HG02938 (cell line): ENCODE measurements around the gene SKOR1.

Source experiments
- ATAC-seq: cut with Tn5 transposase; IDR thresholded peaks from one replicate; pipeline ENCODE4 v1.9.1; 2021; ENCODE audit warnings: mild to moderate bottlenecking, moderate library complexity; ENCODE audit not compliant: unreplicated experiment

Gene SKOR1

DNA sequence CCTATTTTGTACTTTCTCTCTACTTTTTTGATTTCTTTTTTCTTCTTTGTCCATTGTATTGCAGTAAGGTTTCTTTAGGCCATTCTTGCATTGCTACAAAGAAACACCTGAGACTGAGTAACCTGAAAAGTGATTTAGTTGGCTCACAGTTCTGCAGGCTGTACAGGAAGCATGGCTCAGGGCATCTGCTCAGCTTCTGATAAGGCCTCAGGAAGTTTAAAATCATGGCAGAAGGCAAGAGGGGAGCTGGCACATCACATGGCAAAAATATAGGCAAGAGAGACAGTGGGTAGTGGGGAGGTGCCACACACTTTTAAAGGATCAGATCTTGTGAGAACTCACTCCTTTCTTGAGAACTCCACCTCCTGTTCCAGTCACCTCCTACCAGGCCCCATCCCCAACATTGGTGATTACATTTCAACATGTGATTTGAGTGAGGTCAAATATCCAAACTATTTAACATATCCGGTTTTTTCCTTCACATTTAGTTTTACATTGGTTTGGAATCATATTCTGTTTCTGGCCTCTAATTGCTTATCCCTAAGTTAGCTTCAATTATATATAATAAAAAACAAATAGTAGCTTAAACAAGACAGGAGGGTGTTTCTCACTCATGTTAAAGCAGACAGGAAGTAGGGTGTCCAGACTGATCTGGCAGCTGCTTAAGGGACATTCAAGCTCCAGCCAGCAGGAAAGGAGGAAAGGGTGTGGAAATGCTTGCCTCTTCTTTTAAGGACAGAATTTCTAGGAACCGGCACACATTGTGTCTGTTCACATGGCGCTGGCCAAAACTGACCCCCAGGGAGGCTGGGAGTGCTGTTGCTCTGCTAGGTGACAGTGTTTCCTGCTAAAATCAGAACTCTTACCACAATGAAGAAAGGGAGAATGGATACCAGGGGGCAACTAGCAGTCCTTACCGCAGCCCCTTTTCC is 28.8 kb upstream of the SKOR1 start:
- no peak for ATAC-seq

DNA sequence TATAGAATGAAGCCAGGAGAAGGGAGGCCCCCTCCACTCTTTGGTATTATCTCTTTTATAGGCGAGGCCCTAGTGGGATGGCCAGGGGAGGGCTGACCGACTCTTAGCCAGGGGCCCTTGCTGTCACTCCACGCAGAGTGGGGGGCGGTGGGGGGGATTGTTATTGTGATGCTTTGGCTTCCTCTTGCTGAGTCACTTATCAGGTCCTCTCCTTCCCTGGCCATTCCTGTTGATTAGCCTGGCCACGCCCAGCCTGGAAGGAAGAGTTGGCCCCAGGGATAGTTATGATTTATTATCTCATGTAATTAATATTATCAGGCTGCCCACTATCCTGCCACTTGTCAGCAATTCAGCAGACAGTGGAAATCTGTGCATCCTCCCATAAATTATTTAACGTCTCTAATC is 25.5 kb upstream of the SKOR1 start:
- ATAC-seq = no peak

DNA sequence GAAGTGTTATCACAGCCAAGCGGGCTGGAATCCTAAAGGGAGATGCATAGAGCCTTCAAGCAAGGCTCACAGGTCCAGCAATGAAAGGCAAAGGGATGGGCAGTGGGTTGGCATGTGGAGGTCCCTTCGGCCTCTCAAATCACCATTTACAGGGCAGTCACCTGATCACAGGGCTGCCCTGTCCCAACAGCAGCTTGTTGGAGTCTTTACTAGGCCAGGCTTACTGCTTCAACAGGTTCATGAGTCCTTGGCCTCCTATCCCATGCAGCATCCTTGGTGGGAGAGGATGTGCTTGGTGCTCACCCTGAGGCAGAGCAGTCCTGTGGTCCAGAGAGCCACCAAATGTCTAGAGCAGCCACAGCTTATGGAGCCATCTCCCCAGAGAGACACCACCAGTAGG is 24.2 kb upstream of the SKOR1 start:
- no peak for ATAC-seq

DNA sequence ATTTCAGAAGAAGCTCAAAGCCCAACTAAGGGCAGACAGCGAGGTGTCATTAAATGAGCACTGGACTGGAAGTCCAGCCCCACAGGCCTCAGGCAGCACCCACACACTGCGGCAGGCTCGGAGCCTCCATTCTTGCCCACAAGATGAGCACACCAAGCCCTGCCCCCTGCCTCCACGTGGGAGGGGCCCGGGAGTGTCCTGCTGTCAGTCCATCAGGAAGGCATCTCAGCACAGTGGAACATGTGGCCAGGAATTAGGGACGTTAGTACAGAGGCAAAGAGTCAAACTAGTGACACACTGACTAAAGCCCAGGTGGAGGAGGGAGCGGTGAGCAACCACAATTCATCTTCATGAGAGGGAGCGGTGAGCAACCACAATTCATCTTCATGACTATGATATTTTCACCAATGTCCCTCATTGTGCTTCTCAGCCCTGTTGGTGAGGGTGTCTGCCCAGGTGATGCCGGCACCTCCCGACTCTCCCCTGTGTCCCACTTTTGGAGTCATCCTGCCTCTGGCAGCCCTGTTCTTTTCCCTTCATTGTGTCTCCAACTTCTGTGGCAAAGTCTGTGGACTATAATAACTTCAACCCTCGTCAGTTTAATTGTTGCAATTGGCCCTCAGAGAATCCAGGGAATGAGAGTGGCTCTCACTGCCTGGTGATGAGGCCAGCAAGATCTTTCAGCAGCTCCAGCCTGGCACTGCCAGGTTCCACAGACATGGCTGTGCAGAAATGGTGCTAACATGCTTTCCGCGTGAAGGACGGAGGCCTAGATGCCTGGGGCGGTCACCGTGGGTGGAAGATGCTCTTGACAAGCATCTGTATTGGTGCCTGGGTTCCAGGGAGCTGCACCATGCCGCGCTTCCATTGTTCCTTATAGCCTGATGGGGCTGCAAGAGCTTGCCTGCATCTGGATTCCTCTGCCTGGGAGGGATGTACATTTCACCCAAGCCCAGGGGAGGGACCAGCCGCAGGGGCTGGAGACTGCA is 23.1 kb upstream of the SKOR1 start:
- ATAC-seq = no peak

DNA sequence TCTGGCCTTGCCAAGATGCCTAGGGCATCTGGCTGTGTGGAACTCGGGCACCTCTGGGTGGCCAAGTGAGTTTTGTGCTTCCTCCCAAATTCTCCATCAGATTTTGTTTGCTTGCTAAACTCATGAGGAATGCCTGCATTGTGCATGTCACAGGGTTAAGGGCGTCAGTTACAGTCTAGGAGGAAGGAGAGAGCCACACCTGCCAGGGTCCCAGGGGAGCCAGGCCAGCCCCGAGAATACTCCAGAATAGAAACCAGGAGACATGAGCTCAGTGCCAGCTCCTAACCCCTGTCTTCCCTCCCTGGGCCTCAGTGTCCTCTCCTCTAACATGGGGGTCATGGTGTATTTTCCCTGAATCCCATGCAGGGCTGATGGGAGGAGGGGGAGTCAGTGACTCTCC is 22.0 kb upstream of the SKOR1 start:
- no peak for ATAC-seq

DNA sequence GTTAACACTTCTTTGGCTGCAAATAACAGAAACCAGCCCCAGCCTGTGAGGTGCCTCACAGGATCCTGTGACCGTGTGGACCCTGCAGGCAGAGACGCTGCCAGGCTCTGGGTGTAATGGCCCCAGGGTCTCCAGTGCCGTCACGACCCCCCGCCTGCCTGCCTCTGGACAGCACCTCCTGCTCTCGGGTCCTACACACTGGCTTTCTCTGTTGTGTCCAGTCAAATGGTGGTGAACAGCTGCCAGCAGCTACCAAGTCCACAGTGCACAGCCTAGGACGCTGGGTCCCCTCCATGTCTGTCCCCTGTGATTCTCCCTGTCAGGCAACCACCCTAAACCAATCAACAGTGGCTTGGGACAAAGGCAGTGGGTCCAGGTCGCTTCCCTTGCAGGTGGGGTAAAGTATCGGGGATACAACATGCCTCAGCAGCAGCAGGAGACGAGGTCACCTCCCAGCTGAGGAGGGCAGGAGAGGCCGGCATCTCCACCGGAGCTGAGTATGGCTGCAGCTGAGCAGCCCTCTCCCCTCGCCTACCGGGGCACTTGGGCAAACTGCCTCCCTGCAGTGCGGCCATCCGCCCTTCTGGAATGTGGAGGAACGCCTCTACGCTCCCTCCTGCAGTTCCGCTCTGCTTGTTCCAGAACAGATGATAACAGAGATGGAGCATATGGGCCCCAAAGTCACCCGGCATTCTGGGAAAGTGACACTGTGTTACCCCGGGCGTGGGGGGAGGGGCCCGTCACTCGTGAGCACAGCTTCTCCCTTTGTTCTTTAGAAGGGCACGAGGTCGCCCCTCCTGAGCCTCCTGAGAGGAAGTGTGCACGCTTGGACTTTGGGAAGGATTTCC is 21.1 kb upstream of the SKOR1 start:
- no peak for ATAC-seq

DNA sequence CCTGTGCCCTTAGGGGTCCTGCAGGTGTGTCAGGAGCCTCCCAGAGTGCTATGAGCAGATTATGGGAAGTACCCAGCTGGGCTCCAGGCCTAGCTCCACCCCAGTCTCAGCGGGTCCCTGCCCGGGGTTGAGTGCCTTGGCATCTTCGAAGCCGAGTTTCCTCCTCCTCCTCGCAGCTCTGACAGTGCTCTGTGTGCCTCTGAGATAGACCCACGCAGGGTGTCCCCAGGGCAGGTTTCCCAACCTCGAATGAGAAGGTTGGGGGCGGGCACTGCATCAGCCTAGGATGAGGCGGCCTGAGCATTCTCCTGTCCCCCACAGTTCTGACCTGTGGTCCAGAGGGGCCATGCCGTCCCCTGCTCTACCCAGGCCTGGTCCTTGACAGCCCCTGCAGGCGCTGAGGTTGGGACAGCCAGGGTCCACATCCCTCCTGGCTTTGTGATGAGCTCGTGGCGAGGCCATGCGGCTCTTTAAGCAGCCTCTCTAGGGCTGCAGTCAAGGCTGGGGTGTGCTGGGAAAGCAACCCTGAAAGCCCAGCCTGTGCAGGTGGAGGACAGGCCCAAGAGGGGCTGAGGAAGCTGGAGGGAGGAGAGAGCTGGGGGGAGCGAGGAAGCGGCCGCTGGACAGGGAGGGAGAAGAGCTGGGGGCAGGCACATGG is 20.2 kb upstream of the SKOR1 start:
- ATAC-seq = no peak

DNA sequence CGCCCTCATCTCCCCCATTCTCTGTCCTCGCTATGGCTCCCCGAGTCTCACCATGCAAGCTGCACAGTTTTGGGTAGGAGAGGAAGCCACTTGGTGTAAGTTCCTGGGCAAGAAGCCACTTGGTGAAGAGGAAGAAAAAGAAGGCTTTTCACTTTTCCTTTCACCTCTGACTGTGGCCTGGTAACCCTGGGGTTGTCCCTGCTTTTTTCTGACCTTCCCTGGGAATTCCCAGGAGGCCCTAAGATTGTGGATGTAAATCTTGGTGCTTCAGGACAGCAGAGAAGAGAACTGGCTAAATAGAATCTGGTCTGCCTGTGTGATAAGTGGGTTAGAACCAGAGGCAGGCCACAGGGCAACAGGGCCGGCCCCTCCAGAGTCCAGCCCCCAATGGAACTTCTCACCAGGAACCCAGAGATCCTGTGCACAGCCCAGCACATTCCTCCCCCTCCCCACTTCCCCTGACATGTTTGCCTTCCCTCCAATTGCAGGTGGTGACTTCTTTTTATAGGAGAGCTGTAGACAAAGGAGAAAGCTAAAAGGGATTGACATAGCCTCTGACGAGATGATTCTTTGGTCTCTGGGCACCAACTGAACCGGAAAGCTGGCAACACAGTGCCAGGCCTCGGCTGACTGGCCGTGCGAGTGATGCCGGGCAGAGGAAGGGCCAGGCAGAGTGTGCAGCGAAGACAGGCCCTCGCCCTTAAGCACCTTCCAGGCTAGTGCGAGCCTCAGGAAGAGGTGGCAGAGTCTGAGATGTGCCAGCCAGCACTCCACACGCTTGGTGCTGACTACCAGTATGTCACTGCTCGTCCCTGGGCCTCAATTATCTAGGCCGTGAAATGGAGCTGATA is 19.4 kb upstream of the SKOR1 start:
- no peak for ATAC-seq

DNA sequence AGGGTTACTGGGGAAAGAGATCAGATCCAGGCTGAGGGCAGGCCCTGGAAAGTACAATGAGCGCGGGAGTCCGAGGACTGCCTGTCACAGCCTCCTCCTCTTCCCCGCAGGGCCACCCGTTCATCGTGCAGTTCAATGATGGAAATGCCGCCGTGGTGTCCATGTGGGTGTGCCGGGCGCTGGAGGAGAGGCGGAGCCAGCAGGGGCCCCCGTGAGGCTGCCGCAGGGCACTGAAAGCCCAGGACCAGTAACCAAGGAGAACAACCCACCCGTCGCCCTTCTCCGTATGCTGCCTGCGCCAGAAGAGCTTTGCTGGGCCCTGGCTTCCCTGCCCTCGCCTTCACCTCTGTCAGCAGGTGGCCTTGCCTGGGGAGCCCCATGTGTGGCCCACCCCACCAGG is 18.8 kb upstream of the SKOR1 start:
- no peak for ATAC-seq

DNA sequence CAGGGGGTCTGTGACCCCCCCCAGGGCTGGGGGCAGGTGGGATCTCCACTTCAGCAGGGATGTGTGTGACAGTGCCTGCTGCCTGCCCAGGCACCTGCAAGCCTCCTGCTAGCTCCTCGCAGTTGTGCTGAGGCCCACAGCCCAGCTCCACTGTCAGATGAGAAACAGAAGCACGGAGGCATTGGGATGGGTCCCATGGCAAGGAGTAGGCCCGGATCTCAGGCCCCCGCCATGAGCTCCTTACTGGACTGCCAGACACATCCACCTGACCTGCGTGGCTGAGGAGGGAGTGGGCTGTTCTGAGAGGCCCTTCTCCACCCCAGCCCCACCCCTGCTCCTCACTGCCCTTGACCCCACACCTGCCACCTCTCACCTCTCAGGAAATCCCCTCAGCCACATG is 18.2 kb upstream of the SKOR1 start:
- no peak for ATAC-seq

DNA sequence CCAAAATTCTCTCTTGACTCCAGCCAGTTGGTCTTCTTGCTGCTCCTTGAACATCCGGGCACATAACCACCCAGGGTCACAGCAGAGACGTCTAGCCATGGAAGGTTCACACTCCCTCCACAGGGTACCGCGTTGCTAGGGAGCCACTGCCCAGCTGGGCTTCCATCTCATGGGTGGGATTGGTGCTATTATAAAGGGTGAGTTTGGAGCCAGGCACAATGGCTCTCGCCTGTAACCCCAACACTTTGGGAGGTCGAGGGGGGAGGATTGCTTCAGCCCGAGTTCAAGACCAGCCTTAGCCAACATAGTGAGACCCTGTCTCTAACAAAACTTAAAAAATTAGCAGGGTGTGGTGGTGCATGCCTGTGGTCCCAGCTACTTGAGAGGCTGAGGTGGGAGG is 17.5 kb upstream of the SKOR1 start:
- no peak for ATAC-seq

DNA sequence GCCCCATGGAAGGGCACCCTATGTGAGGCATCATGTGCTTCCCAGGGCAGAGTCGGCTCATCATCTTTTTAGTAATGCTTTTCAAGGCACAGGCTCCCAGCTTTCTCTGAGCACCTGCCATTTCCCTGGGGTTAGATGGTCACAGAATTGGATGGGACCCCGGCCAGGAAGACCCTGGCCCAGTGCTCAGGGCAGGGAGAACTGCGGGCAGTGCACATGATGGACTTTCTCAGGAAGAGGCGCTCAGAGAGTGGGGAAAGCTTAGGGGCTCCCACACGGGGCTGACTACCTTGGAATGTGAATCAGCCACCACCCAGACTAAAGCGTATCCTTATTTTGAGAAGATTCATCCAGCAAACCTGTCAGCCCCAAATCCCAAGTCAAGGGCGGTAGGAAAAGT is 16.5 kb upstream of the SKOR1 start:
- ATAC-seq = no peak

DNA sequence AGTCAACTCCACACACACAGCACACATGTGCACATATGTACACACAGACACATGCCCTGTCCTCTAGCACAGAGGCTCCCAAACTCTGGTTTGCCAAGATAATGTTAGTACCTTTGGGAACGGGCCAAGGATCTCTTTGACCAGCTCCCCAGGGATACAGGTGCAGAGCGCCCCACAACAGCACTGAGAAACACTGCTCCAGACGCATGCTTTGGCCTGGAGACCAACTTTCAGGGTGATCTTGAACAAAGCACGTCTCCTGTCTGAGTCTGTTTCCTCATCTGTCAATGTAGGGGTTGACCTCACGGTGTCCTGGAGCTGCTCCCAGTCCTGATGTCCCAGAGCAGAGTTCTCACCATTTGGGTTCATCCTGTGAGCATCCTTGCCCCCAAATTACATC is 15.9 kb upstream of the SKOR1 start:
- ATAC-seq = no peak

DNA sequence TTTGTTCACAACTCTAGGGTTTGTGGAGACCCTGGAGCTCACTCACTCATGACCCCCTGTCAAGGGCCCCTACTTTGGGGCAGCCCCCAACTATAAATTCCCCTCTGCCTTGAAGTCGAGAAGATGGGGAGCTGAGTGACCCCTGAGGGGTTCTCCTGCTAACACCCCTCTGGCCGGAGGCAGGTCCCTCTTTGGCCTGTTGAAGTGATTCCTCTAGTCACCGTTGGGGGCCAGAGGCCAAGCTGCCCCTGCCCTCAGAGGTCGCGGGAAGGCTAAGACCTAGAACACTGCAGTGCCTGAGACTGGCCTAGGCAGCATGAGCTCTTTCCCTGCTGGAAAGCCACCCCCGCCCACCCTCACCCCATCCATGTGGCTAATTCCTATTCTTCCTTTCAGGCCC is 15.4 kb upstream of the SKOR1 start:
- ATAC-seq = no peak

DNA sequence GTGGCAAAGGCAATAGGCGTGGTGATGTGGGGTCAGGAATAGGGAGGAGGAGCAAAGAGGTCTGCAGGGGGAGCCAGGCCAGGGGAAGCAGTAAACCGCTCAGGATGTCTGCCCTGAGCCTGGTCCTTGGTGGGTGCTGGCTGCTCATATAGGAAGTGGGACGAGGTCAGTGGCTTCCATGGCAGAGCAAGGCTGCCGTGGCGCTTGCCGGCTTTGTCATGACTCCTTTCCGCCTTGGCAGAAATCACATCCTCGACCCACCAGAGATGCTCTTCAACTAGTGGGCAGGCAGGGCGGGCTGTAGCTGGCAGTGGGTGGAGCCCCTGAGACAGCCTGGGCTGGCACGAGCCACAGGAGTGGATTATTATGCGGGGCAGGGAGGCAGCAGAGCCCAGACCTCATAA is 13.1 kb upstream of the SKOR1 start:
- no peak for ATAC-seq

DNA sequence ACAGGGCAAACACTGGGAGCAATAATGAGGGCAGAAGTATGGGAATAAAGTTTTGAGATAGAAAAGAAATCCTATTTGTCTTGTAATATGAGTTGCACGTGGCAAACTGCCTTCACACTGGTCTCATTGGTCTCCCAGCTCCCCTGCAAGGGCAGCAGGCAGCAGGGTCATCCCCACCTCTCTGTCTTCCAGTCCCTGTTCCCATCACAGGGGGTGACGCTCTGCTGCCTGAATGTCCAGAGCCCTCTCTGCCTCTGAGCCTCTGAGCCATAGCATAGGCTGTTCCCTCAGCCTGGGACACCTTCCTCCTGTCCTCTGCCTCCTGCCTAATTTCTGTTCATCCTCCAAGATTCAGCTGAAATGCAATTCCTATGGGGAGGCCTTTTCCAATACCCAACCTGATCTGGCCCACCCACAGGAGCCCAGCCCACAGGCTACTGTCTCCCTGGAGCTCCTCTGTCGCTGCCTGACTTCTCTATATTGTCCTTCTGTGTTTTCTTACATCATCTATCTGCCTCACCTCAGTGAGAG is 12.1 kb upstream of the SKOR1 start:
- no peak for ATAC-seq

DNA sequence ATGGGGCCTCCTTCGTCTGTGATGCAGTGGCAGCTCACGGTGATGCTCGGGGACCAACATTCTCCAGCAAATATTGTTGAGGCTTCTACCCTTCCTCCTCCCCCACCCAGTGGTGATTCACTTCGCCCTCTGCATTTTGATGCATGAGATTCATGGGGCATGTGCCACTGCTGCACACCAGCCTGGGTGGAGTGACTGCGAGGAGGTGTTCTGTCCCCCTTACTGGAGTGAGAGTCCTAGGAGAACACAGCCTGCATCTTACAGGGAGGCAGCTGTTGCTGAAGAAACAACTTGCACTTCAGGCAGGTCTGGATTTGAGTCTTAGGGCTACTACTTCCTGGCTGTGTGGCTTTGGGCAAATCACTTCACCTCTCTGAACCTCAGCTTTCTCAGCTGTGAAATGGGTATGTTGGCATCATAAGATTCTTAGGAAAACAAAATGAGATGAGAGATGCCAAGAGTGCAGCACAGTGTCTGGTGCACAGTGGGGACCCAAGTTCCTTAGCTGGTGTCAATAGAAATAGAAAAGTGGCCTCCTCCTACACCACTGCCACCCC is 10.2 kb upstream of the SKOR1 start:
- no peak for ATAC-seq

DNA sequence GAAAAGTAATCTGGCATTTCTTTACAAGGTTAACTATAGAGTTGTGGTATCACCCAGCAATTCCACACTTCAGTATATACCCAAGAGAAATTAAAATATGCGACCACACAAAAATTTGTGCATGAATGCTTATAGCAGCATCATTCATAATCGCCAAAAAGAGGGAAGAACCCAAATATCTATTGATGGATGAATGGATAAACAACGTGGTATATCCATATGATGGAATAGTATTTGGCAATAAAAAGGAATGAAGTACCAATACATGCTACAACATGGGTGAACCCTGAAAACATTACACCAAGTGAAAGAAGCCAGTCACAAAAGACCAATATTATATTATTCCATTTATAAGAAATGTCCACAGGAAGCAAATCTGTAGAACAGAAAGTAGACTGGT is 8.6 kb upstream of the SKOR1 start:
- ATAC-seq = no peak

DNA sequence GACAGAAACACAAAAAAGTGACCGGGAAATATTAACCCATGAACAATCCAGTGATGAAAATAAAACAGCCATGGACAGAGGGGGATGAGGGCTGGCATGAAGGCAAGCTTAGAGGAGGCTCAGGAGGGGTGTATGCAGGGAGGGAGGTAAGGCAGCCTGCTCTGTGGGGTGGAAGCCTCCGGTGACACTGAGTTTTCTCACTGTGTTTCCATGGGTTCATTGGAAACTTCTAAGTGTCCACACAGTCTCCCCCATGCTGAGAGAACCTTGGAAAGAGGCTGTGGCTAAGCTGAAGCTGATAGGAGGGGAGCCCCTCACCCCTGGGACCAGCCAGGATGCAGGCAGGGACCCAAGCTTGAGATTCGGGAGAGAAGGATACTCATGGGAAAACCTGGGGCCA is 6.8 kb upstream of the SKOR1 start:
- no peak for ATAC-seq
